Epithelial cell of esophagus (primary cell): ENCODE data around the gene FAM83C.

ENCODE experiments used
- DNase-seq: peaks from one replicate; pipeline ENCODE4 v3.0.0; 2010; ENCODE audit warnings: low read depth
- H3K4me3 ChIP-seq: 2 replicates; pipeline ENCODE4 v1.5.1; 2011; ENCODE audit warnings: mild to moderate bottlenecking, low read length, control low read depth
- CTCF ChIP-seq: IDR thresholded peaks from 2 replicates; pipeline ENCODE4 v1.5.1; 2011; ENCODE audit warnings: low read depth, mild to moderate bottlenecking, low read length, control low read depth, inconsistent platforms; ENCODE audit not compliant: insufficient read depth; ENCODE audit errors: missing control alignments

The FAM83C gene

GRCh38 chr20:35281506-35282101 is 10.6 kb downstream of the FAM83C start:
- no peak for TF ChIP-seq CTCF
- H3K4me3 ChIP-seq: no peak overlapping the region
- DNase-seq: no peak

- no peak for DNase-seq
- no peak for TF ChIP-seq CTCF
- H3K4me3 ChIP-seq: no peak overlapping the region
These were observed 11.7 kb downstream of the FAM83C start for GRCh38 chr20:35280523-35280922.

- H3K4me3 ChIP-seq: no peak overlapping the region
- TF ChIP-seq CTCF: no peak
- peak; percentile 48 for DNase-seq
These were observed 12.6 kb downstream of the FAM83C start for GRCh38 chr20:35279533-35280174.

- TF ChIP-seq CTCF: no peak
- DNase-seq: peak; percentile 46
- no peak overlapping the region for H3K4me3 ChIP-seq
These were observed 13.2 kb downstream of the FAM83C start for GRCh38 chr20:35279040-35279439.

GRCh38 chr20:35277531-35278395 is 14.5 kb downstream of the FAM83C start, which contains the start of gene MMP24OS:
Gene MMP24OS, minus strand, starts transcription at chr20:35278122. Its CDS starts 193 bp downstream, at chr20:35277929.
- TF ChIP-seq CTCF: peak; percentile 22
- DNase-seq: peak; percentile 85
- H3K4me3 ChIP-seq: peak within 1 kb of the TSS; percentile 76

GRCh38 chr20:35277127-35277526 is 15.1 kb downstream of the FAM83C start:
- TF ChIP-seq CTCF: no peak
- peak overlapping the region; percentile 76 for H3K4me3 ChIP-seq
- DNase-seq: no peak
